DMS53 treated with DMSO at 0.1 percent for 48 hours (cell line): ENCODE results near the gene IFFO2.

ENCODE experiments used
- DNase-seq: peaks from one replicate; lab custom pipeline; 2025; ENCODE audit not compliant: unreplicated experiment; lab: John Stamatoyannopoulos, UW

Gene IFFO2

GRCh38 chr1:18951818-18952391 is 4.6 kb downstream of the IFFO2 start:
- no peak for DNase-seq

GRCh38 chr1:18951416-18951815 is 5.1 kb downstream of the IFFO2 start:
- DNase-seq = no peak

DNA sequence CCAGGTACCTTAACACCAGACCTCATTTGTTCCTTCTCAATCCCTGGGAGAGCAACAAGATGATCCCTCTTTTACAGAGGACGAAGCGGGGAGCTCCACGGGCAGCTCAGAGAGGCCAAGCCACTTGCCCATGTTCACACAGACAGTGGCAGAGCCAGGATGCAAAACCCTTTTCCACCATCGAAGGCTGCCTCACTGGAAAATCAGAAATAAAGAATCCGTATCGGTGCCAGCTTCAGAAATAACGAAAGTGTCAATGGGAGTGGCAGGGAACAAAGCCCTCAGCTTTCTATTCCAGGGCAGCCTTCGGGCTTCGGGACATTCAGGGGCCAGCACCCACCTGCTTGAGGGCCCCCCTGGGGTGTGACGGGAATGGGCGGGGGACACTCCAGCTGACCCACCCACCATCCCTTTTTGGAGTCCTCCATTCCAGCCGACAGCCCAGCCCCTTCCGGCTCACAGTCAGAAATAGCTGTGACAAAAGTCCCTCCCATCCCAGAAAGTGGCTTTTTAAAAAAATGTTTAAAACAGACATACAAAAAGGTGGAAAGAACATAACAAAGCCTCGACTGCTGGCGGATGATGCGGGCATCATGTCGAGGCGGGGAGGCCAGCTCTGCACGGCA is 6.0 kb downstream of the IFFO2 start:
- DNase-seq = no peak

- no peak for DNase-seq
Observed at GRCh38 chr1:18949686-18950400, 6.6 kb downstream of the IFFO2 start.

DNA sequence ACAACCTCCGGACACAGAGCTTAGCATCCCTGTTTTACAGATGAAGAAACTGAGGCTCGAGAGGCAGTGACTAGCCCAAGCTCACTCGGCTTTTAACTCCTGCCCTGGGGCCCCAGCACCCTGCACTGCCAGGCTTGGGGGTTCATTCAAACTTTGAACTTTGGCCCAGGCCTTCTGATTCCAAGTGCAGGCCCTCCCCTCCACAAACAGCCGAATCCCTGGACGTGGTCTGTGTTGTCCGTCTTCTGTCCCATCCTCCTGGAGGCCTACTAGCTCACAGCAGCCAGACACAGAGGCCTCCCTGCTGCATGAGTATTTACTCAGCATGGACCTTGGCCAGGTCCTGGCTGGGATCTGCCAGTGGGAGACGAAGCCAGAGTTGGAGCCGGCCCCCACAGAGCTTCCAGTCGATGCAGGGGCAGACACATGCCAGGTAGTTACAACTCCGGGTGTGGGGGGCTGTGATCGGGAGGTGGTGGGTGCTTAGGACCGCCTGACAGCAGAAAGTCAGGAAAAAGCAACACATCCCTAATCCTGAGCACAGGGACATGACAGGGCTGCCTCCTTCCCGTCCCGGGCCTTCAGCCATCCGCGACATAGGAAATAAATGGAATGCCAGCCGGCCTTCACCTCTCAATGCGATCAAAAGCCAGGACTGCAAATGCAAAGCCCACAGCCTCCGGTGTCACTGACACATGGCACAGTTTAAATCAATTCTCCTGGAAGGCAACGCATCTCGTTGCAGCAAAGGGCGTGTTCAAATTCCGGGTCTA is 7.4 kb downstream of the IFFO2 start:
- DNase-seq = no peak

DNA sequence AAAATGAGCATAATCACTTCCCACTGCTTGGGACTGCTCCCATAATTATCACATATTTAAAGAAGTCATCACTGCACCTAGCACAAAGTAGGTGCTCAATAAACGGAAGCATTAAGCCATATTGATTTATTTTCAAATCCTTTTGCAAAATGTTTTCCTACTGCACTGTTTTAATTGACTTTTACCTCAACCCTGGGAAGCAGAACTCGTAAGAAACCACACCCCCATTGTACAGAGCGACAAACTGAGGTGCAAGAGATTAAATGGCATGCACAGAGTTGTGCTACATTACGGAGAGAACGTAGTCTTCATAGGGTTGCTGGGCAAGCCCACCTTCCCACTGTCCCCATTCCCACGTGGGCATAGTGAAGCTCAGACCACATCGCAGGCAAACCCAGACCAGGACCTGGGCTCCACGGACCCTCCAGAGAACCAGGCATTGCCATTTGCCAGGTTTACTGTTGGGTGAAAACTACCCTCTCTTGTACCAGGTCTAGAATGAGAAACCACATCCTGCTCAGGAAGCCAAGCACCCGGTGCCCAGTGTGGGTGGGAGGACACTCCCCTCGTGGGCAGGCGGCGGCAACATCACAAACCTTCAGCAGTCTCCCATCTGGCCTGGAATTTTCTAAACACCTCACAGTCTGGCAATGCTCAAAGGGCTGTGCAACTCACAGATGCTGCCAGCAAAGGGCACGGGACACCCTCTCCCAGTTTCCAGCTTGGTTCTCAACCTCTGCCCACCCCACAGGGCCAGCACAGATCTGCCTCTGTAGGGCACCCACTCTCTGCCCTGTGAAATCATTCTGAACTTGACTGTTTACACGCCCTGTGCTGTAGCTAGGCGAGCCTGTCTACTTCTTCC is 8.2 kb downstream of the IFFO2 start:
- DNase-seq = no peak

GRCh38 chr1:18947570-18947969 is 8.9 kb downstream of the IFFO2 start:
- no peak for DNase-seq

GRCh38 chr1:18946550-18947381 is 9.7 kb downstream of the IFFO2 start:
- DNase-seq = no peak

GRCh38 chr1:18945401-18945849 is 11.1 kb downstream of the IFFO2 start:
- DNase-seq = no peak

GRCh38 chr1:18944810-18945209 is 11.7 kb downstream of the IFFO2 start:
- no peak for DNase-seq

- no peak for DNase-seq
Observed at GRCh38 chr1:18943914-18944572, 12.4 kb downstream of the IFFO2 start.

DNA sequence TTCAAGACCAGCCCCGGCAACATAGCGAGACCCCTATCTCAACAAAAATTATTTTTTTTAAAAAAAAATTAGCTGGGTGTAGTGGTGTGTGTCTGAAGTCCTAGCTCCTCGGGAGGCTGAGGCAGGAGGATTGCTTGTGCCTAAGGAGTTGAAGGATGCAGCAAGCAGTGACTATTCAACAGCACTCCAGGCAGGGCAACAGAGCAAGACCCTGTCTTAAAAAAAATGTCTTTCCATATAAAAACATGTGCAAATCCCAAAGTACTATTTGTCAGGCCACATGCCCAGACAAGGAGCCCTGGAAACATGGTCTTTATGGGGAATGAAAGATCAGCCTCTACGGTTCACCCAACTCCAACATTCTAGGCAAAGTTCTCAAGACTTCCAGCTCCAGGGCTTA is 13.3 kb downstream of the IFFO2 start:
- DNase-seq = no peak

DNA sequence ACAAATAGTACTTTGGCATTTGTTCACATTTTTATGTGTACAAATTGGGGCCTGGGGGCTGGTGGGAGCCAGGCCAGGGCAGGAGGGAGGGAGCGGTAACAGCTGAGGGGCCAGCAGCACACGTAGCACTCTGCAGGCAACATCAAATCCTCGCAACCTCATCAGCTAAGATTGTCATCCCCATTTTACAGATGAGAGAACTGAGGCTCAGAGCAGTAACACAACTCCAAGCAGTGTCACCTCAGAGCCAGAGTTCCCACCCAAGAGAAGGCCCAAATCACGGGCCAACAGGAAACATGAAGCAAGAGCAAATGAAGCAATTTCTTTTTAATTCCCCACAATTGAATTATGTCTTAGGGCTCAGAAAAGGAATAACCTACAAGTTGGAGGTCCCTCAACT is 14.1 kb downstream of the IFFO2 start:
- no peak for DNase-seq

DNA sequence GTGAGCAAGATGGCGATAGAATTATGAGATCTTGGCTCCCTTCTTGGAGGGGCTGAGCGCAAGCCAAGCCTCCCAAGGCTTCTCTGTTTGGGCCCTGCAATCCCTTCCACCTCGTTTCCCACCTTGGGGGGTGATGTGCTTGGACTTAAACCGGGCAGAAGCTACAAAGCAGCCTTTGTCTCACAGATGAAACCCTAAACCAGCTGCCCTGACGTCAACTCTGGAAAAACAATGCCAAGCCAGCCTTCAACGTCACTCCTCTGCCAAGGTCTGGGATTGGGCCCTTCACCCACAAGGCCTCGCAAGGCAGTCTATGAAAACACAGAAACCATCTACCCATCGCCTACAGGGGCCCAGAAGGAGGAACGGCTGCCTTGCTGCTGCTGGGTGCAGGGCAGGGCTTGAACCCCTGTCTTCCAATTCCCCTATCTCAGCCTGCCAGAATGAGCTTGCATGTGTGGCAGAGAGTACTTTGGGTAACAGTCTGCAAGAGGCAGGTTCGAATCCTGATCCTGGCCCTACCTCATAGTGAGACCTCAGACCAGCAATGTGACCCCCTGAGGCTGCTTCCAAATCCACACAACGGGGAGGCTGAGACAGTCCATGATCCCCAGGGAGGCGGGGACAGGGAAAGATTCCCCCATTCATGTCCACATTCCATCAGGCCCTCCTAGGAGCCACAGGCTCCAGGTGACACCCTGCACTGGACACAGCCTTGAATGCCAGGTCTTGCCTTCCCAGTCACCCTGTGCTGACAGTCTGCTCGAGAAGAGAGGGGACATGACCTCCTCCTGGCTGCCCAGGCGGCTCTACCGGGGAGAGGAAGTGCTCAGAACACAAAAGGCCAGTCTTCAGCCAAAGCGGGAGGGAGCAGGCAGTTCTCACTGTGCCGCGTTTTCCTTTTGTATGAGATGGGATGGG is 15.0 kb downstream of the IFFO2 start:
- DNase-seq = no peak

DNA sequence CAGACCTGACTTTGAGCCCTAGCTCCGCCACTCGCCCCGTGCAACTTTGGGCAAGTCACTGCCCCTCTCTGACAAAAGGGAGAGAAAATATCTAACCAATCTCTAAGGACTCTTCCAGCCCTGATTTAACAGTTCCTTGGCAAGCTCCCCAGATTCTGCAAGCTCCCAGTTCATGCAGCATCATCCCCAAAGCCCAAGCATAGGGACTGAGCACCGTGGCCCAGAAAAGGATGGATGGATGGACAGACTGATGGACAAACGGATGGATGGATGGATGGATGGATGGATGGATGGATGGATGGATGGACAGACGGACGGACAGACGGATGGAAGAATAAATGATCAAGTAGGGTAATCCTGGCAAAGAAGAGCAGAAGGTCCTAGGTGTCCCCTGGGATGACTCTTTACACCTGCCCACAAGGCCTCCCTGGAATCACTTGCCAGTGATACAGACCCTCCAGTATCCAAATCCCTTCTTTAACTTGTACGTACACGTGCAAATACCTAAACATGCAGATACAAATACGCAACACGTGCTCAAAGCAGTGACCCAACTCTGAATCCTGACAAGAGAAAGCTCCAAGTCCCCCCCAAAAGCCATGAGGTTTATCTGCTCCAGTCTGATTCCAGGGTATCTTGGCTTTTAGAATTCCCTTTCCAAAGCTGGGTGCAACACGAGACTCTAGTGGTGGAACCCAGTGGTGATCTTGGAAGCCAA is 16.0 kb downstream of the IFFO2 start:
- DNase-seq = no peak

GRCh38 chr1:18939398-18940302 is 16.8 kb downstream of the IFFO2 start:
- DNase-seq = no peak

GRCh38 chr1:18938707-18939070 is 17.8 kb downstream of the IFFO2 start:
- no peak for DNase-seq
